HEK293 (cell line): Measurements from ENCODE around the gene XPO4.

Experiments
- CTCF ChIA-PET: fragments of 350-600 bp; formaldehyde crosslinking; extraction: SDS; loops from one replicate; lab custom pipeline; 2021; ENCODE audit warnings: antibody characterized with exemption; lab: Yijun Ruan, JAX
- POLR2A ChIA-PET: fragments of 300-600 bp; formaldehyde crosslinking; extraction: SDS; loops from one replicate; lab custom pipeline; 2020; ENCODE audit warnings: antibody characterized with exemption, inconsistent platforms; lab: Yijun Ruan, JAX
- H3K27ac ChIP-seq: fragments of 200-500 bp; sonication (Bioruptor generic); 2 replicates; pipeline ENCODE4 v1.5.1; 2014; ENCODE audit warnings: low read depth, low read length, control low read depth, inconsistent platforms; ENCODE audit errors: extremely low read depth
- H3K36me3 ChIP-seq, 2 experiments: fragments of 200-500 bp in 1 of 2; sonication (Bioruptor generic) in 1 of 2; 1 replicate in 1 of 2; 2 replicates in 1 of 2; pipeline ENCODE4 v1.5.1; 2014 to 2017; ENCODE audit warnings: inconsistent platforms in 2 of 2, low read length in 2 of 2; ENCODE audit not compliant: control insufficient read depth in 2 of 2, insufficient read depth in 1 of 2
- H3K4me1 ChIP-seq: fragments of 200-500 bp; sonication (Bioruptor generic); 2 replicates; pipeline ENCODE4 v1.5.1; 2014; ENCODE audit warnings: mild to moderate bottlenecking, low read length, inconsistent platforms; ENCODE audit not compliant: control insufficient read depth, insufficient read depth
- H3K4me3 ChIP-seq: 2 replicates; pipeline ENCODE4 v1.5.1; 2011; ENCODE audit warnings: low read depth, mild to moderate bottlenecking, control low read depth, low read length, moderate library complexity
- H3K9me3 ChIP-seq: fragments of 200-500 bp; sonication (Bioruptor generic); 2 replicates; pipeline ENCODE4 v1.5.1; 2014; ENCODE audit warnings: low read depth, low read length, inconsistent platforms; ENCODE audit not compliant: control insufficient read depth, insufficient read depth
- FEZF1 ChIP-seq: fragments of 450-650 bp; formaldehyde crosslinking; IDR thresholded peaks from 2 replicates; pipeline ENCODE4 v1.5.1; 2016; ENCODE audit warnings: missing biosample characterization, missing genetic modification characterization
- IKZF3 ChIP-seq: fragments of 450-650 bp; IDR thresholded peaks from 2 replicates; pipeline ENCODE4 v1.5.0; 2018; ENCODE audit warnings: missing biosample characterization, mild to moderate bottlenecking, missing genetic modification characterization, moderate library complexity
- KLF7 ChIP-seq: fragments of 450-650 bp; formaldehyde crosslinking; IDR thresholded peaks from 2 replicates; pipeline ENCODE4 v1.5.1; 2016; ENCODE audit warnings: missing biosample characterization, missing genetic modification characterization, borderline replicate concordance
- PRDM1 ChIP-seq: fragments of 450-650 bp; formaldehyde crosslinking; IDR thresholded peaks from 2 replicates; pipeline ENCODE4; 2016; ENCODE audit warnings: missing biosample characterization, missing genetic modification characterization
- PRDM6 ChIP-seq: fragments of 450-650 bp; formaldehyde crosslinking; IDR thresholded peaks from 2 replicates; pipeline ENCODE4 v1.5.1; 2017; ENCODE audit warnings: missing biosample characterization, missing genetic modification characterization
- SP7 ChIP-seq: fragments of 450-650 bp; formaldehyde crosslinking; IDR thresholded peaks from 2 replicates; pipeline ENCODE4 v1.5.1; 2016; ENCODE audit warnings: missing biosample characterization, missing genetic modification characterization
- ZBTB17 ChIP-seq: fragments of 450-650 bp; formaldehyde crosslinking; IDR thresholded peaks from 2 replicates; pipeline ENCODE4 v1.5.1; 2016; ENCODE audit warnings: missing biosample characterization, missing genetic modification characterization
- ZBTB8A ChIP-seq: fragments of 450-650 bp; formaldehyde crosslinking; IDR thresholded peaks from 2 replicates; pipeline ENCODE4 v1.5.1; 2016; ENCODE audit warnings: missing biosample characterization, missing genetic modification characterization
- ZFHX2 ChIP-seq: fragments of 450-650 bp; formaldehyde crosslinking; conservative IDR thresholded peaks from 2 replicates; pipeline ENCODE4 v1.5.1; 2016; ENCODE audit warnings: missing biosample characterization, missing genetic modification characterization
- ZNF10 ChIP-seq: fragments of 450-650 bp; formaldehyde crosslinking; IDR thresholded peaks from 2 replicates; pipeline ENCODE4 v1.5.1; 2017; ENCODE audit warnings: missing biosample characterization, missing genetic modification characterization
- ZNF121 ChIP-seq: fragments of 450-650 bp; formaldehyde crosslinking; IDR thresholded peaks from 2 replicates; pipeline ENCODE4 v1.5.1; 2016; ENCODE audit warnings: missing biosample characterization, missing genetic modification characterization
- ZNF211 ChIP-seq: fragments of 450-650 bp; formaldehyde crosslinking; IDR thresholded peaks from 2 replicates; pipeline ENCODE4 v1.5.1; 2016; ENCODE audit warnings: low read depth, missing biosample characterization, missing genetic modification characterization
- ZNF274 ChIP-seq, 2 experiments: fragments of 200-500 bp in 1 of 2; fragments of 450-650 bp in 1 of 2; sonication (Bioruptor generic) in 1 of 2; formaldehyde crosslinking in 1 of 2; IDR thresholded peaks; 2 replicates each; pipeline versions ENCODE4 v1.5.1 to v1.6.1; 2014 to 2016; ENCODE audit warnings: borderline replicate concordance in 1 of 2, inconsistent platforms in 1 of 2, low read length in 1 of 2, missing biosample characterization in 1 of 2, missing genetic modification characterization in 1 of 2
- ZNF324 ChIP-seq: fragments of 450-650 bp; formaldehyde crosslinking; IDR thresholded peaks from 2 replicates; pipeline ENCODE4 v1.5.1; 2016; ENCODE audit warnings: missing biosample characterization, missing genetic modification characterization
- ZNF394 ChIP-seq: fragments of 450-650 bp; formaldehyde crosslinking; IDR thresholded peaks from 2 replicates; pipeline ENCODE4 v1.5.1; 2016; ENCODE audit warnings: missing biosample characterization, missing genetic modification characterization, mild to moderate bottlenecking, moderate library complexity, borderline replicate concordance
- ZNF416 ChIP-seq: fragments of 450-650 bp; formaldehyde crosslinking; IDR thresholded peaks from 2 replicates; pipeline ENCODE4 v1.5.1; 2016; ENCODE audit warnings: missing biosample characterization, missing genetic modification characterization
- ZNF555 ChIP-seq: fragments of 450-650 bp; formaldehyde crosslinking; conservative IDR thresholded peaks from 2 replicates; pipeline ENCODE4 v1.5.1; 2017; ENCODE audit warnings: missing biosample characterization, mild to moderate bottlenecking, missing genetic modification characterization, inconsistent platforms
- ZNF558 ChIP-seq: fragments of 450-650 bp; formaldehyde crosslinking; IDR thresholded peaks from 2 replicates; pipeline ENCODE4 v1.5.1; 2016; ENCODE audit warnings: missing biosample characterization, missing genetic modification characterization
- ZNF624 ChIP-seq: fragments of 450-650 bp; formaldehyde crosslinking; IDR thresholded peaks from 2 replicates; pipeline ENCODE4 v1.5.1; 2017; ENCODE audit warnings: missing biosample characterization, missing genetic modification characterization
- ZNF654 ChIP-seq: fragments of 450-650 bp; formaldehyde crosslinking; IDR thresholded peaks from 2 replicates; pipeline ENCODE4 v1.5.1; 2016; ENCODE audit warnings: low read depth, missing biosample characterization, missing genetic modification characterization
- ZNF660 ChIP-seq: fragments of 450-650 bp; IDR thresholded peaks from 2 replicates; pipeline ENCODE4 v1.5.1; 2018; ENCODE audit warnings: missing biosample characterization, mild to moderate bottlenecking, missing genetic modification characterization
- ZNF664 ChIP-seq: fragments of 450-650 bp; formaldehyde crosslinking; IDR thresholded peaks from 2 replicates; pipeline ENCODE4 v1.5.1; 2016; ENCODE audit warnings: missing biosample characterization, missing genetic modification characterization
- ZNF701 ChIP-seq: fragments of 450-650 bp; formaldehyde crosslinking; IDR thresholded peaks from 2 replicates; pipeline ENCODE4 v1.5.1; 2016; ENCODE audit warnings: missing biosample characterization, missing genetic modification characterization
- ZNF768 ChIP-seq: fragments of 450-650 bp; formaldehyde crosslinking; IDR thresholded peaks from 2 replicates; pipeline ENCODE4 v1.5.1; 2018; ENCODE audit warnings: missing biosample characterization, mild to moderate bottlenecking, missing genetic modification characterization
- ZNF776 ChIP-seq: fragments of 450-650 bp; formaldehyde crosslinking; IDR thresholded peaks from 2 replicates; pipeline ENCODE4 v1.5.0; 2017; ENCODE audit warnings: missing biosample characterization, missing genetic modification characterization, borderline replicate concordance
- ZNF843 ChIP-seq: fragments of 450-650 bp; formaldehyde crosslinking; IDR thresholded peaks from 2 replicates; pipeline ENCODE4 v1.5.1; 2016; ENCODE audit warnings: missing biosample characterization, missing genetic modification characterization
- ZSCAN16 ChIP-seq: fragments of 450-650 bp; formaldehyde crosslinking; IDR thresholded peaks from 2 replicates; pipeline ENCODE4 v1.5.1; 2016; ENCODE audit warnings: missing biosample characterization, missing genetic modification characterization
- TF ChIP-seq, protein P1 (sequence below): fragments of 450-650 bp; formaldehyde crosslinking; IDR thresholded peaks from 2 replicates; pipeline ENCODE4 v1.5.1; 2016; ENCODE audit warnings: missing biosample characterization, missing genetic modification characterization

XPO4 gene

DNA sequence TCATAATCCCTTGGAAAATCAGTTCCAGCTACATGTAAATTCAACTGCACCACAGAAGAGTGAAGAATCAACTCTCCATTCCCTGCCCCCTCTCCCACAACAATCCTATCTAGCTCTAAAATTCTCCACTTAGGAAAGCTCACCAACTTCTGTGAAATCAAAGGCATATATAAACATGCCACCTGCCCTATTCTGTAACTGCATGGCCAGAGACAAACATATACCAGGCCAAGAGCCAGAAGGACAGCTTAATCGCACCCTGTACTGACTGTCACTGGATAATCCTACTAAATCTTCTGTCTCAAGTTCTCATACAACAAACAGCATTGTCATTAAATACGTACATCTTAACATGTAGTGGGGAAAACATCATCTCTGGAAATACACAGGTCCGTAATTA is 70.6 kb downstream of the XPO4 start:
- no peak overlapping the region for H3K4me3 ChIP-seq
- no peak overlapping the region for H3K27ac ChIP-seq
- H3K4me1 ChIP-seq, result peaks cover 8% of the 10 kb centered on the region
- no peaks in the 10 kb centered on the region for H3K9me3 ChIP-seq
- TF ChIP-seq ZFHX2 (tag by site-specific recombination), result no peak
- peak; percentile 26; the same call in 1 of the 2 replicates for TF ChIP-seq PRDM1 (tag by site-specific recombination)
- TF ChIP-seq ZNF768, result no peak
- TF ChIP-seq ZNF555 (tag by site-specific recombination), result no peak
- TF ChIP-seq SP7 (tag by site-specific recombination), result peak; percentile 82
- peak; percentile 49; the same call in 1 of the 2 replicates for TF ChIP-seq ZBTB17 (tag by site-specific recombination)
- TF ChIP-seq, all 188 proteins: peak for 3
- CTCF ChIA-PET, result interaction anchor here (0.6 to 1.5 kb wide), 4 partner anchors 92 to 230 kb away, joined by 3 to 8 read pairs (median 4); no protein-coding TSS in a partner anchor
- POLR2A ChIA-PET, result no interaction called here
- peaks cover 0 to 23% of the 10 kb centered on the region in 2 experiments; a peak in 2 of 3 replicates for H3K36me3 ChIP-seq

GRCh38 chr13:20831254-20831653 is 71.3 kb downstream of the XPO4 start:
- TF ChIP-seq ZNF843 (tag by site-specific recombination) (peak; percentile 70), PRDM6 (tag by site-specific recombination) (peak; percentile 84), ZNF394 (tag by site-specific recombination) (no peak), FEZF1 (peak; percentile 61)
- H3K36me3 ChIP-seq, result peaks cover 0 to 17% of the 10 kb centered on the region in 2 experiments; a peak in 2 of 3 replicates
- H3K4me1 ChIP-seq, result peaks cover 8% of the 10 kb centered on the region
- POLR2A ChIA-PET, result no interaction called here
- no peak overlapping the region for H3K4me3 ChIP-seq
- H3K27ac ChIP-seq, result no peak overlapping the region
- no peaks in the 10 kb centered on the region for H3K9me3 ChIP-seq
- CTCF ChIA-PET, result interaction anchor here (0.6 to 1.5 kb wide), 4 partner anchors 93 to 272 kb away, joined by 4 to 8 read pairs (median 4); no protein-coding TSS in a partner anchor

- CTCF ChIA-PET, result interaction anchor here (0.7 to 4.8 kb wide), 29 partner anchors 8 to 1159 kb away, joined by 3 to 45 read pairs (median 4); partner anchors contain the start of gene IL17D
- H3K4me3 ChIP-seq, result no peak overlapping the region
- POLR2A ChIA-PET, result interaction anchor here (0.7 kb wide), 1 partner anchor 36 kb away, joined by 3 read pairs; no protein-coding TSS in a partner anchor
- TF ChIP-seq, protein P1, sequence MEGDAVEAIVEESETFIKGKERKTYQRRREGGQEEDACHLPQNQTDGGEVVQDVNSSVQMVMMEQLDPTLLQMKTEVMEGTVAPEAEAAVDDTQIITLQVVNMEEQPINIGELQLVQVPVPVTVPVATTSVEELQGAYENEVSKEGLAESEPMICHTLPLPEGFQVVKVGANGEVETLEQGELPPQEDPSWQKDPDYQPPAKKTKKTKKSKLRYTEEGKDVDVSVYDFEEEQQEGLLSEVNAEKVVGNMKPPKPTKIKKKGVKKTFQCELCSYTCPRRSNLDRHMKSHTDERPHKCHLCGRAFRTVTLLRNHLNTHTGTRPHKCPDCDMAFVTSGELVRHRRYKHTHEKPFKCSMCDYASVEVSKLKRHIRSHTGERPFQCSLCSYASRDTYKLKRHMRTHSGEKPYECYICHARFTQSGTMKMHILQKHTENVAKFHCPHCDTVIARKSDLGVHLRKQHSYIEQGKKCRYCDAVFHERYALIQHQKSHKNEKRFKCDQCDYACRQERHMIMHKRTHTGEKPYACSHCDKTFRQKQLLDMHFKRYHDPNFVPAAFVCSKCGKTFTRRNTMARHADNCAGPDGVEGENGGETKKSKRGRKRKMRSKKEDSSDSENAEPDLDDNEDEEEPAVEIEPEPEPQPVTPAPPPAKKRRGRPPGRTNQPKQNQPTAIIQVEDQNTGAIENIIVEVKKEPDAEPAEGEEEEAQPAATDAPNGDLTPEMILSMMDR (tag by site-specific recombination), result peak; percentile 12; the same call in 1 of the 2 replicates
- TF ChIP-seq ZNF121 (peak; percentile 68; the same call in 1 of the 2 replicates), ZNF558 (no peak), ZNF776 (no peak), ZNF211 (tag by site-specific recombination) (no peak), ZNF664 (tag by site-specific recombination) (0 out of 2 replicates have a peak, but pooled peaks have one; percentile 12), ZBTB8A (tag by site-specific recombination) (0 out of 2 replicates have a peak, but pooled peaks have one; percentile 12), ZNF274 (IDR thresholded peaks at IDR 0.05; ENCODE audit: low read length) (no peak), ZNF274 (tag by site-specific recombination; IDR thresholded peaks at IDR 0.05; ENCODE audit: borderline replicate concordance) (no peak), ZNF416 (no peak), KLF7 (no peak), ZBTB17 (tag by site-specific recombination) (peak; percentile 31), IKZF3 (no peak), ZSCAN16 (tag by site-specific recombination) (no peak), ZNF324 (tag by site-specific recombination) (no peak), ZNF660 (tag by site-specific recombination) (peak; percentile 45; the same call in 1 of the 2 replicates), ZNF10 (peak; percentile 41; the same call in 1 of the 2 replicates), ZNF624 (tag by site-specific recombination) (no peak), ZNF654 (peak; percentile 55), ZNF701 (no peak)
Observed at GRCh38 chr13:20828539-20829364, 73.8 kb downstream of the XPO4 start.

More at GRCh38 chr13:20828539-20829364, 73.8 kb downstream of the XPO4 start:
- peaks cover 0 to 6% of the 10 kb centered on the region in 2 experiments; a peak in 1 of 3 replicates for H3K36me3 ChIP-seq
- no peaks in the 10 kb centered on the region for H3K9me3 ChIP-seq
- peaks cover 8% of the 10 kb centered on the region for H3K4me1 ChIP-seq
- no peak overlapping the region for H3K27ac ChIP-seq
